SK-N-MC (cell line): ENCODE results near the gene PARK7.

Experiments used
- EZH2 ChIP-seq: fragments of 200-600 bp; sonication (generic); IDR thresholded peaks from one replicate; pipeline ENCODE4 v1.6.1; 2017; ENCODE audit warnings: antibody characterized with exemption
- FOXP2 ChIP-seq: optimal IDR thresholded peaks from 2 replicates; pipeline ENCODE3; 2011; ENCODE audit warnings: mild to moderate bottlenecking, moderate library complexity; ENCODE audit not compliant: insufficient read depth; ENCODE audit errors: extremely low read length, control extremely low read depth
- POLR2AphosphoS5 ChIP-seq: IDR thresholded peaks from 2 replicates; pipeline ENCODE4 v1.6.1; 2012; ENCODE audit warnings: mild to moderate bottlenecking, low read depth, low read length, borderline replicate concordance

DNA sequence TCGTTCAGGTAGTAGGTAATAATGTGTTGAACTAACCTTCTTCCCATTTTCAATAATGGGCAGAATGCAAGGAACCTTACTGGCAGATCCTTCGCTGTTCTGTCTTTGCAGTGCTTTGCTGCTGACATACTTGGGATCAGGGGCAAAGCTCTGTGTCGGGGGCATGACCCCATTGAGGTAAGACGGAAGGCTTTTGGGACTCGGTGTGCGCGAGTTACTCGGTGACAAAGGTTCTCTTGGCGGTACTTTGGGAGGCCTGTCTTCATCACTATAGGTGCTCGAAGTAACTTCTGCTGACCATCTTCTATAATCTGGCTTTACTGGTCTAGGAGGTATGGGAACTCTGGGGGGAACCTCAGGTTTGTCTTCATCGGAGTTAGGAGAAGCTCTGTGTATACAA lies 51.9 kb downstream of the PARK7 start:
- TF ChIP-seq POLR2AphosphoS5 (no peak), EZH2 (no peak), FOXP2 (no peak)
